Activated CD4-positive, alpha-beta memory T cell treated with anti-CD3 and anti-CD28 coated beads, Interleukin-2, amount 10 ng/mL, durations not matched to agents 7 days and 5 days (primary cell): ENCODE results near the gene MYLK. TPM values are rescaled to one million over a fixed set of nuclear protein-coding genes. Genes with fewer than 3 reads are reported as not detected.

Experiments
- CTCF ChIA-PET: fragments of 350-600 bp; sonication (Branson Sonifier 250); formaldehyde crosslinking; loops from one replicate; lab custom pipeline; 2021; ENCODE audit warnings: antibody characterized with exemption, inconsistent platforms; lab: Charles Lee
- POLR2A ChIA-PET: fragments of 350-600 bp; sonication (Branson Sonifier 250); formaldehyde crosslinking; loops from one replicate; lab custom pipeline; 2021; ENCODE audit warnings: antibody characterized with exemption; lab: Charles Lee
- DNase-seq: peaks from one replicate; pipeline ENCODE4 v3.0.0-alpha.2; 2020
- H3K27ac Mint-ChIP-seq: one replicate; pipeline ENCODE4 v1.8.0; 2021; ENCODE audit warnings: mild to moderate bottlenecking, mixed read lengths
- H3K27me3 Mint-ChIP-seq: one replicate; pipeline ENCODE4 v1.8.0; 2021; ENCODE audit warnings: mixed read lengths
- H3K36me3 Mint-ChIP-seq: one replicate; pipeline ENCODE4 v1.8.0; 2021; ENCODE audit warnings: low read depth, mixed read lengths
- H3K4me1 Mint-ChIP-seq: one replicate; pipeline ENCODE4 v1.8.0; 2021; ENCODE audit warnings: mixed read lengths
- H3K4me3 Mint-ChIP-seq: one replicate; pipeline ENCODE4 v1.8.0; 2021; ENCODE audit warnings: mild to moderate bottlenecking, mixed read lengths
- H3K9me3 Mint-ChIP-seq: one replicate; pipeline ENCODE4 v1.8.0; 2021; ENCODE audit warnings: mixed read lengths
- total RNA-seq, 2 experiments: library from RNA; stranded (reverse); gene quantifications; one replicate each; pipeline ENCODE4 v1.2.3, GENCODE V29; 2021

The MYLK gene
- total RNA-seq, 2 experiments from 2014 or later, result 0.50 to 0.68 TPM

DNA sequence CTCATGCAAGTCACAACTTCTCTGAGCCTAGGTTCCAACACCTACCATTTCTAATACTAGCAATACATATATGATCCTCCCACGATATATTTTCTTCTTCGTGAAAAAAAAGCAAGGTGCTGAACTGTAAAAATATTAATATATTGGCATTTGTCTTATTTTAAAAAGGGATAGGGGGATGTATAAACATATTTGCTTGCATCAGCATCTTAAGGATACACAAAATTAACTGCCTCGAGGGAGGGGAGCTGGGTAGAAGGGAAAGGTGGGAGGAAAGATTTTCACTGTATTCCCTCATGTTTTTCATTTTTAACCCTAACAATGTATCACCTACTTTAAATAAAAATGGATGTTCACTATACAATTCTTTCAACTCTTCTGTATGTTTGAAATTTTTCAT is 300.6 kb downstream of the MYLK start:
- Mint-ChIP-seq H3K27me3 (no peaks in the 10 kb centered on the region), H3K9me3 (peaks cover 4% of the 10 kb centered on the region), H3K36me3 (peaks cover 32% of the 10 kb centered on the region), H3K4me3 (no peak overlapping the region), H3K4me1 (peaks cover 27% of the 10 kb centered on the region), H3K27ac (no peak overlapping the region)
- CTCF ChIA-PET, result interaction anchor here (1.5 to 2.5 kb wide), 2 partner anchors 23 to 58 kb away, joined by 3 to 16 read pairs; no protein-coding TSS in a partner anchor
- POLR2A ChIA-PET, result interaction anchor here (0.6 to 3.2 kb wide), 4 partner anchors 8 to 735 kb away, joined by 3 to 11 read pairs (median 4); no protein-coding TSS in a partner anchor
- no peak for DNase-seq

DNA sequence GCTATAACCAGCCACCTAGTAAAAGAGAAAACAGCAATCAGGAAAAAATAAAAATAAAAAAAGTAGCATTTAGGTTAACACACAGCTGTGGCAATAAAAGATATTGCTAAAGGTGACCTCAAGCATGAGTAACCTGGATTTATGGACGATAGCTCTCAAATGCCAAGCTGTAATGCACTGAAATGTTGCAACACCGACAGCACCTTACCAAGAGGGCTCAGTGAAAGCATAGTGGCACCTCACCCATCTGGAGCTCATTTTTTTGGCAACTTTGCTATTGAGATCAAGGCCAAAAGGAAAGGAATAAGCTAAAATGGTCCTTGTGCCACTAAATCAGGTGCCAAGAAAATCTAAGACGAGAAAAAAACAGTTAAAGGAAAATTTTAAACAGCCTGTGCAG is 301.8 kb downstream of the MYLK start:
- Mint-ChIP-seq H3K27me3 (no peaks in the 10 kb centered on the region), H3K4me1 (peaks cover 25% of the 10 kb centered on the region), H3K4me3 (no peak overlapping the region), H3K27ac (no peak overlapping the region), H3K36me3 (peaks cover 34% of the 10 kb centered on the region), H3K9me3 (no peaks in the 10 kb centered on the region)
- ChIA-PET POLR2A (interaction anchor here (0.6 to 1.0 kb wide), 2 partner anchors 13 to 1163 kb away, joined by 3 read pairs; no protein-coding TSS in a partner anchor), CTCF (interaction anchor here (1.0 to 2.5 kb wide), 3 partner anchors 11 to 74 kb away, joined by 3 to 16 read pairs (median 3); no protein-coding TSS in a partner anchor)
- DNase-seq, result no peak

DNA sequence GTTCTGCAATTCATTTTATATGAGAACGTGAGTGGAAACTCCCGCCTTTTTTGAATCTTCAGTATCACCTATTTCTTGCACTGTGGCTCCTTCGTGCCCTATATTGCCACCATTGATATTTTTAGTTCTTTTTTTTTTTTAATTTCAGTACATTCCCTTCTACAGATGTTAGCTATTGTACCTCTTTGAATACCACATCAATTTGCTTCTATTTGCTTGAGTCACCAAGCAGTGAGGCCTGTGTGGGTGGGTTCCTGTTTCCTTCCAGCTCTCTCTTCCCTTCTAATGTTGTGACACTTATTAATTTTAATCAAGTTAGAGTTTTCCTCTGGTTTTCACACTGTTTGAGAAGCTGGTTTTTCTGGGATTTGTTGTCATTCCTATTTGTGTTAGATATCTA is 308.0 kb downstream of the MYLK start:
- peaks cover 3% of the 10 kb centered on the region for H3K4me1 Mint-ChIP-seq
- POLR2A ChIA-PET, result interaction anchor here (1.6 kb wide), 1 partner anchor 9 kb away, joined by 11 read pairs; the partner anchor contains the start of gene HACD2
- CTCF ChIA-PET, result interaction anchor here (1.1 kb wide), 1 partner anchor 16 kb away, joined by 4 read pairs; no protein-coding TSS in a partner anchor
- peaks cover 30% of the 10 kb centered on the region for H3K36me3 Mint-ChIP-seq
- no peaks in the 10 kb centered on the region for H3K9me3 Mint-ChIP-seq
- no peak for DNase-seq
- H3K4me3 Mint-ChIP-seq, result no peak overlapping the region
- H3K27ac Mint-ChIP-seq, result no peak overlapping the region
- no peaks in the 10 kb centered on the region for H3K27me3 Mint-ChIP-seq

DNA sequence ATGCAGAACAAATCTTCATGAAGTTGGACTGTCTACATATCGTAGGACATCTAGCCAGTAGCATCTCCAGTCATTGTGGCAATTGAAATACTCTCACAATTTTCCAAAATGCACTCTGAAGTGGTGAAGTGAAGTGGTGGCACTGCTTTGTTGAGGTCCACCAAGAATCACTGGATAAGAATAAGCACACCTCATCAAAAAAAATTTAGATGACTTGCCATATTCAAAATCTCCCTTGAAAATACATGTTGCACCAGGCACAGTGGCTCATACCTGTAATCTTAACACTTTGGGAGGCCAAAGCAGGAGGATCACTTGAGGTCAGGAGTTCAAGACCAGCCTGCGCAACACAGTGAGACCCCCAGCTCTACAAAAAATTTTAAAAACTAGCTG is 312.2 kb downstream of the MYLK start:
- Mint-ChIP-seq H3K27me3 (no peaks in the 10 kb centered on the region), H3K9me3 (no peaks in the 10 kb centered on the region), H3K4me1 (peaks cover 3% of the 10 kb centered on the region), H3K27ac (no peak overlapping the region), H3K36me3 (peaks cover 9% of the 10 kb centered on the region), H3K4me3 (no peak overlapping the region)
- no peak for DNase-seq
- POLR2A ChIA-PET, result no interaction called here
- CTCF ChIA-PET, result interaction anchor here (0.6 to 1.8 kb wide), 4 partner anchors 13 to 778 kb away, joined by 3 to 8 read pairs (median 4); no protein-coding TSS in a partner anchor

DNA sequence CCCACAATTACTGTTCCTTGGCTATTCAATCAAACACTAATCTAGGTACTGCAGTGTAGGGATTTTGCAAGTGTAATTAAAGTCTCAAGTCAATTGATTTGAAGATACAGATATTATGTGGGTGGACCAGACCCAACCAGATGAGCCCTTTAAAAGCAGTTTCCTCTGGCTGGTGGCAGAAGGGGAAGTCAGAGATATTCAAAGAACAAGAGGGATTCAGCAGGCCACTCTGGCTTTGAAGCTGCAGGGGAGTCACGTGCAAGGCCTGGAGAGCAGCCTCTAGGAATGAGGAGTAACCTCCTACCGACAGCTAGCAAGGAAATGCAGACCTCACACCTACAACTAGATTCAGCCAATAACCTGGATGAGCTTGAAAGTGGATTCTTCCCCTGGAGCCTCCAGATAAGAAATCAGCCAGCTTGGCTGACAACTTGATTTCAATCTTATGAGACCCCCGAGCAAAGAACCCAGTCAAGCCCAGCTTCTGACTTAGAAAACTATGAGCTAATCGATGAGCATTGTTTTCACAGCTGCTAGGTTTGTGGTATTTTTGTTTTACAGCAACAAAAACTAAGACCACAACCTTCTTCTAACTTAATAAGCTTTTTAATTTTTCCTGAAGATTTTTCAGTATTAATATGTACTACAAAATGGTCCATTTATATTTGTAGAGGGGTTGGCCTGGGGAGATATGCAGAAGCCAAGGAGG is 312.7 kb downstream of the MYLK start:
- Mint-ChIP-seq H3K27me3 (no peaks in the 10 kb centered on the region), H3K27ac (no peak overlapping the region), H3K36me3 (peaks cover 5% of the 10 kb centered on the region), H3K9me3 (no peaks in the 10 kb centered on the region), H3K4me3 (no peak overlapping the region), H3K4me1 (peaks cover 2% of the 10 kb centered on the region)
- no peak for DNase-seq
- ChIA-PET POLR2A (no interaction called here), CTCF (interaction anchor here (0.6 to 1.8 kb wide), 5 partner anchors 11 to 777 kb away, joined by 3 to 8 read pairs (median 3); no protein-coding TSS in a partner anchor)

DNA sequence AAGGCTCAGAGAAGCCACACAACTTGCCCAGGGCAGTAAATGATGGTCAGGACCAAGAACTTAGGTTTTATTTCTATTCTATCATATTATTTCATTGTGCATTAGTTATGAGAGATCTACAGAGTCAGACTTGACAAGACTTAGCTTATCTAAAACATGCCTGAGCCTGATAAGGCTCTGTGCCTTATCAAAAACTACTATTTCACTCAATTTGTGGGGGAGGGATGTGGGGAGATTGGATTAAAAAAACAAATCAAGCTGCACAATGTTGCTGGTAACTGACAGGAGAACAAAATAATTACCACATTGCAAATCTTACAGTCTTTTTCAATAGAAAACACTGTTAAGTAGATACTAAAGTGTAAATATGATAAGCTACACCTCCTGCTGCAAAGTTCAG is 315.3 kb downstream of the MYLK start:
- Mint-ChIP-seq H3K36me3 (peaks cover 5% of the 10 kb centered on the region), H3K9me3 (no peaks in the 10 kb centered on the region), H3K27me3 (no peaks in the 10 kb centered on the region), H3K4me3 (no peak overlapping the region), H3K27ac (no peak overlapping the region), H3K4me1 (peaks cover 2% of the 10 kb centered on the region)
- DNase-seq, result no peak
- ChIA-PET POLR2A (interaction anchor here (0.6 kb wide), 1 partner anchor 14 kb away, joined by 3 read pairs; no protein-coding TSS in a partner anchor), CTCF (interaction anchor here (0.7 to 1.6 kb wide), 3 partner anchors 9 to 73 kb away, joined by 3 to 8 read pairs (median 4); no protein-coding TSS in a partner anchor)

DNA sequence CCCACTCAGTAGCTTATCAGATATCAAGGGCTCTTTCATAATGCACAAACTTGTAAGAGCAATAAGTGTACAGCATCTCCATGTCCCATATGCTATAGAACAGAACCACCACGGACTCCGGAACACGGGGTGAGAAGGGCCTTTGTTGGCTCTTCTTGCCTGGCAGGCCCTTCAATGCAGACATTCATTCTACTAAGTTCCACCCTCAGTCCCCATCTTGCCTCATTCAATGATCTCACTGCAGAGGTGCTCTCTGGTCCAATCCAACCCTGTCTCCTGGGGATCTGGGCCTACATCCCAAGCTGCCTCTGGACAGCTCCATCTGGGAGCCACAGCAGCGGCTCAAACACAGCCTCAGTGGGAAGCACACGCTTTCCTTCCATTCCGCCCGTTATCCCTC is 316.1 kb downstream of the MYLK start:
- peaks cover 5% of the 10 kb centered on the region for H3K36me3 Mint-ChIP-seq
- H3K27ac Mint-ChIP-seq, result no peak overlapping the region
- no peaks in the 10 kb centered on the region for H3K9me3 Mint-ChIP-seq
- DNase-seq, result no peak
- ChIA-PET POLR2A (no interaction called here), CTCF (interaction anchor here (1.5 to 1.6 kb wide), 2 partner anchors 8 to 9 kb away, joined by 4 to 8 read pairs; no protein-coding TSS in a partner anchor)
- no peaks in the 10 kb centered on the region for H3K27me3 Mint-ChIP-seq
- H3K4me1 Mint-ChIP-seq, result peaks cover 7% of the 10 kb centered on the region
- no peak overlapping the region for H3K4me3 Mint-ChIP-seq

DNA sequence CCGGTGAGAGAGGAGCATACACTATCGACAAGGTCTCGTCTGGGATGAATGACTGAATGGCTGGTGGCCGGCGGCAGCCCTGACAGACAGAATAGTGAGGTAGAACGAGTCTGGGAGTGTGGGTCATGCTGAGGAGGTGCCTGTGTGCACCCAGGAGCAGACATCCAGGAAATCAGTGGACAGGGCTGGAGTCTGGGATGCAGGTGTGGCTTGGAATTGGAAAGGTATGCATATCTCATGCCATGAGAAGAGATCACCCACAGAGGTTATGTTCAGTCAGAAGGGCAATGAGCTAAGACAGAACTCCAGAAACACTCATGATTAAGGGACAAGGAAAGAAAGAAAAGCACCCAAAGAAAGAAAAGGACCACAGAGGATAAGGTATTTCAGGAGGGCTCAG is 320.1 kb downstream of the MYLK start:
- DNase-seq, result no peak
- no peak overlapping the region for H3K4me3 Mint-ChIP-seq
- no peak overlapping the region for H3K27ac Mint-ChIP-seq
- H3K4me1 Mint-ChIP-seq, result peaks cover 8% of the 10 kb centered on the region
- ChIA-PET CTCF (no interaction called here), POLR2A (interaction anchor here (0.5 kb wide), 1 partner anchor 993 kb away, joined by 3 read pairs; no protein-coding TSS in a partner anchor)
- H3K9me3 Mint-ChIP-seq, result no peaks in the 10 kb centered on the region
- H3K36me3 Mint-ChIP-seq, result no peaks in the 10 kb centered on the region
- no peaks in the 10 kb centered on the region for H3K27me3 Mint-ChIP-seq

DNA sequence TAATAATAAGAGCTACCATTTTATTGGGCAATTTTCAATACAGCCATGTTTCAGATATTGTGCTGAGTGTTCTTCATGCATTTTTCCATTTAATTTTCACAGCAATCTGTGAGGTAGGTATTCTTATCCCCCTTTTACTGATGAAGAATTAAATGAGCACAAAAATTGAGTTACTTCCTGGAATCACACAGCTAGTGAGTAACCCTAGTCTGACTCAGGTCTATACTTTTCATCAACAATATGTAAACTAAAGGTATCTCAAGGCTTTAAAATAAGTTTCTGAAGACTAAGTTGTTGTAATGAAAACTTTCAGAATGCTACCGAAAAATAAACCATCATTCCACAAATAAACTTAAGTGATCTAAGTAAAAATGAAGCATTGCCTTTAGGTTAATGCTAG is 321.6 kb downstream of the MYLK start:
- DNase-seq, result no peak
- Mint-ChIP-seq H3K9me3 (no peaks in the 10 kb centered on the region), H3K27ac (no peak overlapping the region), H3K27me3 (no peaks in the 10 kb centered on the region), H3K36me3 (no peaks in the 10 kb centered on the region), H3K4me3 (no peak overlapping the region), H3K4me1 (peaks cover 8% of the 10 kb centered on the region)
- ChIA-PET POLR2A (interaction anchor here (1.6 kb wide), 1 partner anchor 22 kb away, joined by 4 read pairs; no protein-coding TSS in a partner anchor), CTCF (interaction anchor here (1.3 to 5.6 kb wide), 6 partner anchors 9 to 232 kb away, joined by 3 to 27 read pairs (median 8); partner anchors contain the start of genes ADCY5 and HACD2)

- DNase-seq, result no peak
- H3K4me3 Mint-ChIP-seq, result no peak overlapping the region
- CTCF ChIA-PET, result interaction anchor here (0.9 to 5.6 kb wide), 6 partner anchors 23 to 231 kb away, joined by 3 to 27 read pairs (median 8); partner anchors contain the start of genes ADCY5 and HACD2
- H3K27me3 Mint-ChIP-seq, result no peaks in the 10 kb centered on the region
- peaks cover 8% of the 10 kb centered on the region for H3K4me1 Mint-ChIP-seq
- POLR2A ChIA-PET, result no interaction called here
- no peak overlapping the region for H3K27ac Mint-ChIP-seq
- H3K36me3 Mint-ChIP-seq, result no peaks in the 10 kb centered on the region
- no peaks in the 10 kb centered on the region for H3K9me3 Mint-ChIP-seq
Observed at GRCh38 chr3:123561188-123561587, 322.9 kb downstream of the MYLK start.

Other genes with a start within 250 kb of the MYLK start
- gene CCDC14, start 76.9 kb upstream of the MYLK start, total RNA-seq, result 10 to 100 TPM; 50.1 to 52.4 TPM
- not detected for gene ROPN1, start 107.8 kb upstream of the MYLK start, total RNA-seq
- gene KALRN, start 149.0 kb upstream of the MYLK start, total RNA-seq, result under 1 TPM; 0.25 to 0.35 TPM